NCI-H2081 treated with DMSO at 0.1 percent for 48 hours (cell line): ENCODE results near the gene P3H2.
"Not testable (repeated sequence)": the region's sequence is repeated elsewhere in the genome, so short reads cannot be mapped to it uniquely, and the experiment has no call there.

ENCODE experiments used
- DNase-seq: peaks from one replicate; lab custom pipeline; 2025; lab: John Stamatoyannopoulos, UW

P3H2 gene

DNA sequence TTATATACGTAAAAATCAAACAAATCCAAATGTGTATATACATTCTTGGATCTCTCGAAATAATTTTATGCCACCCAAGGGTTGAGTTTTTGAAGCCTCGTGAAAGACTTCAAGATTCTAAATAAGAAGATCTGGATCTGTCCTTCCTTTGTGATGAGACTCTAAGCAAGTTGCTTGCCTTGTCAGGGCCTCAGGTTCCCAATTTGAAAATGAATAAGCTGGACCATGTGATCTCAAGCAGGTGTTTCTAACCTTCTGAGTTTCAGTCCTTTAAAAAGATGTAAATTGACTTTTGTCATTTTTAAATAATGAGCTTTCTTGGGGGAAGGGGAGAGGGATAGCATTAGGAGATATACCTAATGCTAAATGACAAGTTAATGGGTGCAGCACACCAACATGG, 137.1 kb downstream of the P3H2 start:
- no peak for DNase-seq

- no peak for DNase-seq
Observed at GRCh38 chr3:189982321-189982945, 138.3 kb downstream of the P3H2 start.

DNA sequence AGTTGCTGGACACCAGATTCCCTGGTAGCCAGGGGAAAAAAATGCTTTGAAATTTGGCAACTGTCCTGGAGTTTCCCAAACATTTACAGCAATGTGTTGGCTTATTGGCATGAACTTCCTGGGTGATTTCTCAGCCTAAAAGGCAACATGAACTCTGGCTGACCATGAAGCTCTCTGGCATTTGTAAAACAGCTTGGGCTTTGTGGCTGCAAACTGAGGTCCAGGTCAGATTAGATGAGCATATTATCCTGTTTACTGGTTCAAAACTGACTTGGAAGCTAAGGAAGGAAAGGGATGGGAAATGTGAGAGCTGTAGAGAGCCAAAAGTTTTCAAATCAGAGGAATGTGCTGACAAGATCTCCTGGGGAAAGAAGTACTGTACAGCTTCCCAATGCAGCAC, 139.0 kb downstream of the P3H2 start:
- no peak for DNase-seq

DNA sequence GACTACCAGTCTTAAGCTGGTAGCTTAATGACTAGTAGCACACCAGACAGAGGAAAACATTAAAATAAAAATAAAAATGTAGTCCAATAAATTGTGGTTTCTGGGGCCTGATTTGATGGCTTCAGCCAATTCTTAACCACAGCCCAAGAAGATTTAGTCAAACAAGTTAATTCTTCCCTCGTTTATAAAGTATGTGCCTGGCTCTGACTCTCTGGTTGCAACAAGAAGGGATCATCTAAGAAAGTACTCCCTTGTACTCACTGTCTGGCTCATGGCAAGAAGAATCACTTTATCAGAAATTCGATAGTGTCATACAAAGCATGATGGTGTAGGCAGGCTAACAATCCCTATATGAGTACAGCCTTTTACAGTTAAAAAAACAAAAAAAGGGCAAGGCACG, 141.9 kb downstream of the P3H2 start:
- DNase-seq, result no peak

- DNase-seq, result no peak
Observed at GRCh38 chr3:189977174-189977573, 143.5 kb downstream of the P3H2 start.

- DNase-seq, result no peak
Observed at GRCh38 chr3:189975391-189975990, 145.2 kb downstream of the P3H2 start.

- no peak for DNase-seq
Observed at GRCh38 chr3:189974359-189974758, 146.3 kb downstream of the P3H2 start.

DNA sequence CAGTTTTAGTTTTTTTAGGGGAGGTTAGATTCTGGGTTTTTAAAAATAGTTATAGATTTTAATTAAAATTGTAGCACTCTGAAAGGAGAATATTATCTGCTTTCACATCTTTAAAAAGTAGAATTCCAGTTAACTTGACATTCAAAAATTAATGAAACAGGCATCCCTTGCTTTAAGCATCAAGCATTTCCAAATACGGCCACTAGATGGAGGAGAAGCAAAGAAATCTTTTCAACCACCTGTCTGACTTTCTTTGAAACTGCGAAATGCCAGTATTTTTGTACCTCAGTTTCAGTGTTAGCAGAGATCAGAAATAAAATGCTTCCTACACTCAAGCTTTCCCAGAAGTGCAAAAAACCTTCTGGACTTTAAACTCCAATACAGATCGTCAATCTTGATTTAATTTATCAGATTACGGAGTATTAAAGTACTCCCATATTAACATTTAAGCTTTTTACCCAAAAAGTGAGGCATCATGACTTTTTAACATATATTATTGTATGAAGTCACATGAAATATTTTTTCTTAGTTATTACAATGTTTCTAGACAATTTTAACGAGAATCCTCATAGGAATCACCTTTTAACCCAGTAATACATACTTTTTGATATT, 153.3 kb downstream of the P3H2 start:
- DNase-seq, result no peak

DNA sequence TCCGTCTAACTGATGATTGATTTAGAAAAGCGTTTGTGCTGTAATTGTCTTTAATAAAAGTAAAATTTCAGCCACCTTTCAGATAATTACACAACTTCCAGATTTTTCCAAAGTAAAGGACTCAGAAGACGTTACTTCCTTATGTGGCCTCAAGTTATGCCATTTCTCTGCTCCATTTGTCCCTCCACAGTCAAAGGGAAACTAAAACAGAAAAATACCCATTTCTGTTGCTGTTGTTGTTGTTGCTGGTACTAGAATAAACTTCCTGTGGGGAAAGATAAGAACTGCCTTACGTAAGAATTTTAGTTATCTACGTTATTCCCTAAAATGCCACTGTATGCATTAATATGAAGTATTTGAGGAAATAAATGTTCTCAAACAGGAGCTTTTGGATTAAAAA, 153.9 kb downstream of the P3H2 start:
- DNase-seq, result no peak

DNA sequence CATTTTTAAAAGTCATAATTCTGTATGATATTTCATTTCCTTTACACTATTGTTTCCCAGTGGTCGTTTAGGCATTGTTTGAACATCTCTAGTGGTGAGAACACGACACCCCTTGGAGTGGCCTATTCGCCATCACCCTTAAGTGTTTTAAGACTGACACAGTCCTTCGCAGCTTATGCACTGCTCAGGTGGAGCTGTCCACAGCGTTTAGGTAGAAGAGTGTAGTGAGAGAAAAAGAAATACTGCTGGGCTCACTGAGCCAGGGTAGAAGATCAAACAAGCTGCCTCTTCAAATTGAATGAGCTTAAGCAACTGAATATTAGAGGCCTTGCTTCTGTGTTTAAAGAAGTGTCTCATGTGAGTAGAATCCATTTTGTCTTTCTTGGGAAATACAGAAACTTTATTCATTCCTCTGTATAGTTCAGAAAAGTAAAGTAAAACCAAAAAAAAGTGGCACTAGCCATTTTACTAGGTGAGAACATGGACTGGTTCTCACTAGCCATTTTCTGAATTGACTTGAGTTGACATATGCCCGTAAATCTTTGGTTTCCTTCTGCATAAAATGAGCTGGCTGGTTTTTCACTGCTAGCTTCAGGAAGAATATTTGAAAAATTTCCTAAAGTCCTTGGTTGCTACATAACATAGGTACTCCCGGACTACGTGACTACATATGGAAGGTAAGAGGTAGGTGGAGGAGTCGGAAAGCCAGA, 155.9 kb downstream of the P3H2 start:
- no peak for DNase-seq

GRCh38 chr3:189962466-189962865, 158.2 kb downstream of the P3H2 start:
- no peak for DNase-seq

- DNase-seq, result peak; percentile 58
Observed at GRCh38 chr3:189961522-189962161, 159.1 kb downstream of the P3H2 start.

DNA sequence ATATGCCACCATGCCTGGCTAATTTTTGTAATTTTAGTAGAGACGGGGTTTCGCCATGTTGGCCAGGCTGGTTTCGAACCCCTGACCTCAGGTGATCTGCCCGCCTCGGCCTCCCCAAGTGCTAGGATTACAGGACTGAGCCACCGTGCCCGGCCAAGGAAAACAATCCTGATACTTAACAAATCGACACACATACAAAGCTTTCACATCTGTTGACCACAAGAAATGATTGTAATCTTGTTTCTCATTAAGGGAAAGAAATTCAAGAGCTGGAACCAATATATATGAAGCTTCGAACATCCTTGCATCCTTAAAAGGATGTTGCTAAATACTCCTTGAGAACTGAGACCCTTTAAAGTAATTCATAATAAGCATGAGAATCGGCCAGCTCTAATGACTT, 159.6 kb downstream of the P3H2 start:
- DNase-seq, result not testable (repeated sequence)

DNA sequence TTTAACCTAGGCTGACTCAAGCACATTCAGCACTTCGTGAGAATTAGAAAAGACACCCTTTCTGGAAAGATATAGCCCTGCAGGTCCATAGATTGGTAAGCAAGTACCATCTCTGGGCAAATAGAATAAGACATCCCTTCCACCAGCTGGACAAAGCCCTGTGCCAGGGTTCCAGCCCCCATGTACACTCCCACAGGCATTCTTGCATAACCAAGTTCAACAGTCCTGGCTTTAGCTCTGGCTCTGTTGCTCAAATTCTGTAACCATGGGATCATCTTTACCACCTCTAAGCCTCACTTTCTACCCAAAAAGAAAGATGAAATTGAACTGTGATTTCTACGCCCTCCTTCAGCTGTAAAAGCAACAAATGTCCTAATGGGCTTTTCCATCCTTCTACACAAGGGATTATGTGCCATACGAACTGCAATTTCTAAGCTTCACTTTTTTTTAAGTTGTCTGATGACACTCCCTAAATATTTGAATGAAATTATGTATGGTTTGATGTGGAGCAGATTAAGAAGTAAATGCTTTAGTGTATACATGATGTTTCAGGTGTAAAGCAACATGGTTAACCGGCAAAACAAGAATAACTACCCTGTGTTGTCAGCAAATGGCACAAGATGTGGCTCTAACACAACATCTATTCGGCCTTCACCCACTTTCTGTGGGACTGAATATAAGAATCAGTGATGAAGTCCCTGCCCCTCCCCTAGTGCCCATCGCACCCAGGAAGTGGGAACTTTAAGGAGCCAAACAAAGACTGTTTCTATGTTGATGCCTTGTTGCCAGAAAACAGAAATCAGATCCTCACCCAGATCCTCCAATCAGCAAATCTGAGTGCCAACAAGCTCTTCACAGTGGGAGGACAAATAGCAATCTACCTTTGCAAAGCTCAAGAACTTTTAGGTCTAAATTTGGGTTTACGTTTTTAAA, 165.7 kb downstream of the P3H2 start:
- no peak for DNase-seq

GRCh38 chr3:189953551-189953950, 167.1 kb downstream of the P3H2 start:
- DNase-seq, result no peak

- DNase-seq, result no peak
Observed at GRCh38 chr3:189952272-189952671, 168.4 kb downstream of the P3H2 start.

DNA sequence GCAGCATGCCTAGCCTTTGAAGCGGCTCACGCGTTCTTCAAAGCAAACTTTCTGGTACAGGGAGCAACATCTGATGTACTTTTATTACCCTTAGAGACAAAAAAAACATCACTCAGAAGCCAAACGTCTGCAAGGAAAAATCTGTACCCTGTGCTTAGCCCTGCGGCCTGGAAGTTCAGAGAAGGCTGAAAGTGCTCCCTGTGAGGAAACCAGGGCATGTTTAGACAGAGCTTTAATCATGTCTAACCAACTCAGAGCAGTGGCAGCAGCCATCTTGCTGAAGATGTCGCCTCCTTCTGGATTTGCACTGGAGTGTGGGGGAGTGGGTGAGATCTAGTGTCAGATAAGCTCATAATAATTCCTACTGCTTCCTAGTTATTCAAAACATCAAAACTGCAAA, 170.4 kb downstream of the P3H2 start:
- DNase-seq, result no peak

DNA sequence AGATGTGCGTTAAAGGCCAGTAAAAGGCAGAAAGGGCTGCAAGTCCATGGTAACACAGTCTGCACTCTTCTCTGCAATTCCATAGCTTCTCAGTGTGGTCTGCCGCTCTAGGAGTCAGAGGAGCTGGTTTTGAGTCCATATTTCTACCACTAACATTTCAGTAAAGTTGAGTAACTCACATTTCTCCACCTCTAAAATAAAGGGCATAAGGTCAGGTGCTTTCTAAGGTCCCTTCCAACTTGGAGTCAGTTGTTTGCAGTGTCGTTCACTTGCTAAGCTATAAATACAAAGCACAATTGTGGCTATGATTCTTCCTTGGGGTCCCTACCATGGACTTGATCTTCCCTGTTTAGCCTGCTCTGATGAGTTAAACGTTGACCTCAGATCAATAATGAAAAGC, 171.1 kb downstream of the P3H2 start:
- no peak for DNase-seq

DNA sequence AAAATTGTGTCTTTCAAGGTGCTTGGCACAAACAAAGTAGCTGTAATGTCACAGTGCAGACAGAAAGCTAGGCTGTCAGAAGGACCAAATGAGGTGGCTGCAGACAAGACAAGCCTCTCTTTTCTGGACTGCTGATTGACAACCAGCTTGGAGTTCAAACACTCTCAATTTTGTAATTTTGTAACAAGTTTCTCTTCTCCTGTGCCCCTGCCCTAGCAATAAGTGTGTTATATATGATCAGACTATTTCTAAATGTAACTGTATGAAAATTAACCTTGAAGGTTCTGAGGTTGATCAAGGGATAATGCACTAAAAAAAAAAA, 172.0 kb downstream of the P3H2 start:
- DNase-seq, result no peak

- peak; percentile 21 for DNase-seq
Observed at GRCh38 chr3:189947948-189948723, 172.6 kb downstream of the P3H2 start.

DNA sequence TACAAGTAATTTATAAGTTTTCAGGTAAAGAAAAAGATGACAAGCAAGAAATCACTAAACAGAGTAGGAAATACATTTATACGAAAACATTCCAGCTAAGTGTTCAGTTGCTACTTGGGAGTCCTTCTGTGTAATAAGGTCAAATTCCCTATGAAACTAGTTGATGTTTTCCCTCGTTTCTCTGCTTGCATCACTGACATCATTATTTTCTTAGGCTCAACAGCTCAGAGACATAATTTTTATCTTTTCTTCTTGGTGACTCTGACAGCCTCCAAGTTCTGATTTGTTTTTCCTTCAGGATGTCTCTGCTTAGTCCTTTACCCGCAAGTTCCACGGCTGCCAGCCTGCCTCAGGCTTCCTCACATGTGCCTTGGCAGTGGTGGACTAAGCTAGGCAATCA, 173.6 kb downstream of the P3H2 start:
- no peak for DNase-seq
